Mononuclear cell (primary cell): ENCODE results near the gene LTO1. TPM values are rescaled to one million over a fixed set of nuclear protein-coding genes. Genes with fewer than 3 reads are reported as not detected.

Source experiments
- H3K27me3 ChIP-seq: 2 replicates; pipeline ENCODE4 v1.6.0; 2011; ENCODE audit warnings: low read length, control low read depth; ENCODE audit not compliant: insufficient read depth
- H3K4me1 ChIP-seq: 2 replicates; pipeline ENCODE4 v1.5.1; 2011; ENCODE audit warnings: mild to moderate bottlenecking, low read length, control low read depth; ENCODE audit not compliant: insufficient read depth
- H3K4me3 ChIP-seq: 2 replicates; pipeline ENCODE4 v1.5.1; 2011; ENCODE audit warnings: mild to moderate bottlenecking, low read length, moderate library complexity
- H3K9me3 ChIP-seq: 2 replicates; pipeline ENCODE4 v1.5.1; 2011; ENCODE audit warnings: low read depth, mild to moderate bottlenecking, control low read depth, low read length
- total RNA-seq: library from RNA; depleted of rRNA; stranded (reverse); fragments of >200 nt; gene quantifications from one replicate; pipeline ENCODE4 v1.2.3, GENCODE V29; 2012

Gene LTO1
- total RNA-seq, 1 donor: 18.6 TPM

DNA sequence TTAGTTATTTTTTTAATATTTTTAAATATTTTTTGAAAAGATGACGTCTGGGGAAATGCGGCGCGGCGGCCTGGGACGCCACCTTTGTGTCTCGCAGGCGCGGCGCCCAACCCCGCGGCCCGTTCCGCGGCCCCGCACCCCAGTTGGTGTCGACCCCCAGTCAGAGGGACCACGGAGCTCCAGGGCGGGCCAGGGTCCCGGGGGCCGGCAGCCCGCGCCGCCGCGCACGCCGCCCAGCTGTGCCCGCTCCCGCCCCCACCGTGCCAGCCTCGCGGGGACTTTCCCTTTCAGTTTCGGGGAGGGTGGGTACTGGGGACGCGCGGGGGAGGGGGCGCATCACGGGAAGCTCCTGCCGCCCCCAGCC lies 32.6 kb downstream of the LTO1 start:
- H3K27me3 ChIP-seq: peaks cover 35% of the 10 kb centered on the region
- no peaks in the 10 kb centered on the region for H3K9me3 ChIP-seq
- peaks cover 37% of the 10 kb centered on the region for H3K4me1 ChIP-seq
- H3K4me3 ChIP-seq: peak overlapping the region; percentile 53

DNA sequence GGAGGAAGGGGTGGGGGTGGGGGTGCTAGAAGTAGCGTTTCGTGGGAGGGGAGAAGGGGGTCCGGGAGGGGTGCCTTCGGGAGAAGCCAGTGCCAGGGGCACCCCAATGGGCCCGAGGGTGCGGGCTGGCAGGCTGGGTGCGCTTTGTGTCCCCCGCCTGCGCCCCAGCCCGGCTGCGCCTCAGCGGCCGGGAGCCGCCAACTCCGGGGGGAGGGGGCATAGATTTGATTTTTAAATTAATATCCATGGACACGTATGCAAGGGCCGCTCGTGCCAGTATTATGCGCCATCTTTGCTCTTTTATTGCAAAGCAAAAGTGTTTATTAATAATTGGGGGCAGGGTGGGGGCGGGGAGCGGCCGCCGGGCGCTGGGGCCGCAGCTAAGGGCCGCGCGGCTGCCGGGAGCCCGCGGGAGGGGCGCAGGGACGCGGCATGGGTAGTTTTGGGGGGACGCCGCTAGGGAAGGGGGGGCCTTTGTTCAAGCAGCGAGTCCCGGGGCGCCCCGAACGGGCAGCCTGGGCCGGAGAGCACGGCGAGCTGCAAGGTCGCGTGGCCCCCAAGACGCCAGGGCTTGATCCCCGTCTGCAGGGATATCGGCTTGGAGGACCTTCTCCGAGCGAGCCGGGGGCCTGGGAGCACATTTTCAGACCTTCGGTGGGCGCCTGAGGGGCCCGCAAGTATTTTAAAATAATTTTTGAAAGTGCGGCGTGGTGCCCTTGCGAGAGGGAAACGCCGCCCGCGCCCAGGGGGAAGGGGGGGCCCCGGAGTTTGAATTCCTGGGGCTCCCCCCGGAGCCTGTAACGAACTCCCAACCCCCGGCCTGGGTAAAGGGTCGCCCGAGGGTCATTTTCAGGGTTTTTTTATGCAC lies 33.2 kb downstream of the LTO1 start:
- H3K4me3 ChIP-seq: peak overlapping the region; percentile 53
- peaks cover 41% of the 10 kb centered on the region for H3K27me3 ChIP-seq
- no peaks in the 10 kb centered on the region for H3K9me3 ChIP-seq
- H3K4me1 ChIP-seq: peaks cover 43% of the 10 kb centered on the region

DNA sequence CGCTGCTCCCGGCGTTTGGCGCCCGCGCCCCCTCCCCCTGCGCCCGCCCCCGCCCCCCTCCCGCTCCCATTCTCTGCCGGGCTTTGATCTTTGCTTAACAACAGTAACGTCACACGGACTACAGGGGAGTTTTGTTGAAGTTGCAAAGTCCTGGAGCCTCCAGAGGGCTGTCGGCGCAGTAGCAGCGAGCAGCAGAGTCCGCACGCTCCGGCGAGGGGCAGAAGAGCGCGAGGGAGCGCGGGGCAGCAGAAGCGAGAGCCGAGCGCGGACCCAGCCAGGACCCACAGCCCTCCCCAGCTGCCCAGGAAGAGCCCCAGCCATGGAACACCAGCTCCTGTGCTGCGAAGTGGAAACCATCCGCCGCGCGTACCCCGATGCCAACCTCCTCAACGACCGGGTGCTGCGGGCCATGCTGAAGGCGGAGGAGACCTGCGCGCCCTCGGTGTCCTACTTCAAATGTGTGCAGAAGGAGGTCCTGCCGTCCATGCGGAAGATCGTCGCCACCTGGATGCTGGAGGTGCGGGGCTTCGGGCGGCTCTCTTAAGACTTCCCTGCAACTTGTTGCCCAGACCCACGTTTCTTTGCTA lies 34.1 kb downstream of the LTO1 start, which contains the start of gene CCND1:
TSS of gene CCND1 (plus strand) at position 162 of the 587 bp plus-strand sequence. CDS start at position 320, 158 bp downstream.
- peaks cover 50% of the 10 kb centered on the region for H3K27me3 ChIP-seq
- H3K9me3 ChIP-seq: no peaks in the 10 kb centered on the region
- peak within 1 kb of the TSS; percentile 53 for H3K4me3 ChIP-seq
- H3K4me1 ChIP-seq: peaks cover 48% of the 10 kb centered on the region

DNA sequence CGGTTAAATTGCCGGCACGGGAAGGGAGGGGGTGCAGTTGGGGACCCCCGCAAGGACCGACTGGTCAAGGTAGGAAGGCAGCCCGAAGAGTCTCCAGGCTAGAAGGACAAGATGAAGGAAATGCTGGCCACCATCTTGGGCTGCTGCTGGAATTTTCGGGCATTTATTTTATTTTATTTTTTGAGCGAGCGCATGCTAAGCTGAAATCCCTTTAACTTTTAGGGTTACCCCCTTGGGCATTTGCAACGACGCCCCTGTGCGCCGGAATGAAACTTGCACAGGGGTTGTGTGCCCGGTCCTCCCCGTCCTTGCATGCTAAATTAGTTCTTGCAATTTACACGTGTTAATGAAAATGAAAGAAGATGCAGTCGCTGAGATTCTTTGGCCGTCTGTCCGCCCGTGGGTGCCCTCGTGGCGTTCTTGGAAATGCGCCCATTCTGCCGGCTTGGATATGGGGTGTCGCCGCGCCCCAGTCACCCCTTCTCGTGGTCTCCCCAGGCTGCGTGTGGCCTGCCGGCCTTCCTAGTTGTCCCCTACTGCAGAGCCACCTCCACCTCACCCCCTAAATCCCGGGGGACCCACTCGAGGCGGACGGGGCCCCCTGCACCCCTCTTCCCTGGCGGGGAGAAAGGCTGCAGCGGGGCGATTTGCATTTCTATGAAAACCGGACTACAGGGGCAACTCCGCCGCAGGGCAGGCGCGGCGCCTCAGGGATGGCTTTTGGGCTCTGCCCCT lies 34.7 kb downstream of the LTO1 start:
- no peak overlapping the region for H3K4me3 ChIP-seq
- H3K4me1 ChIP-seq: peaks cover 48% of the 10 kb centered on the region
- H3K9me3 ChIP-seq: no peaks in the 10 kb centered on the region
- peaks cover 56% of the 10 kb centered on the region for H3K27me3 ChIP-seq

DNA sequence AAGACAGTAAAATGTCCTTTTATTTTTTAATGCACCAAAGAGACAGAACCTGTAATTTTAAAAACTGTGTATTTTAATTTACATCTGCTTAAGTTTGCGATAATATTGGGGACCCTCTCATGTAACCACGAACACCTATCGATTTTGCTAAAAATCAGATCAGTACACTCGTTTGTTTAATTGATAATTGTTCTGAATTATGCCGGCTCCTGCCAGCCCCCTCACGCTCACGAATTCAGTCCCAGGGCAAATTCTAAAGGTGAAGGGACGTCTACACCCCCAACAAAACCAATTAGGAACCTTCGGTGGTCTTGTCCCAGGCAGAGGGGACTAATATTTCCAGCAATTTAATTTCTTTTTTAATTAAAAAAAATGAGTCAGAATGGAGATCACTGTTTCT lies 35.3 kb downstream of the LTO1 start:
- H3K4me1 ChIP-seq: peaks cover 48% of the 10 kb centered on the region
- no peak overlapping the region for H3K4me3 ChIP-seq
- peaks cover 57% of the 10 kb centered on the region for H3K27me3 ChIP-seq
- no peaks in the 10 kb centered on the region for H3K9me3 ChIP-seq

DNA sequence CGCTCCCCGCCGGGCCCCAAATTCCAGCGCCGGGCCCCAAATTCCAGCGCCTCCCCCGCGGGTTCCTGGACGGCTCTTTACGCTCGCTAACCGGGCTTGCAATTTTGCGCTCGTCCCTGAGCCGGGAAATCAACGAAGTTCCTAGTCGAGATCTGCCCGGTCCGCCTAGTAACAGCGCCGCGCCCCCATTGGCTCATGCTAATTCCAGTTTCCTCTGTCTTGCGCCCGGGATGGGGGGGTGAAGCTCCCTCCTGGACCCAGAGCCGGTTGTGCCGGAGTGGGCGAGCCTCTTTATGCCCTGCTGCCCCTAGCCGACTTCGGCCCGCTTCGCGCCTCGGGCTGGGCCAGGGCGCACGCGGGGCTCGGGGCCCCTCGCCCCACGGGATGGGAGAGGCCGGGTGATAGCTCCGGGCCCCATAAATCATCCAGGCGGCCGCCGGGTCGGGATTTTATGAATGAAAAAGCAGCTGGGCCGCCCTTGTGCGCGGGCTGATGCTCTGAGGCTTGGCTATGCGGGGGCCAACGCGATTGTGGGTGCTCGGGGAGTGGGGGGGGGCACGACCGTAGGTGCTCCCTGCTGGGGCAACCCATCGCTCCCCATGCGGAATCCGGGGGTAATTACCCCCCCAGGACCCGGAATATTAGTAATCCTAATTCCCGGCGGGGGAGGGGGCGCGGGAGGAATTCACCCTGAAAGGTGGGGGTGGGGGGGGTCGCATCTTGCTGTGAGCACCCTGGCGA lies 36.0 kb downstream of the LTO1 start:
- H3K4me3 ChIP-seq: no peak overlapping the region
- no peaks in the 10 kb centered on the region for H3K9me3 ChIP-seq
- H3K27me3 ChIP-seq: peaks cover 57% of the 10 kb centered on the region
- H3K4me1 ChIP-seq: peaks cover 48% of the 10 kb centered on the region

DNA sequence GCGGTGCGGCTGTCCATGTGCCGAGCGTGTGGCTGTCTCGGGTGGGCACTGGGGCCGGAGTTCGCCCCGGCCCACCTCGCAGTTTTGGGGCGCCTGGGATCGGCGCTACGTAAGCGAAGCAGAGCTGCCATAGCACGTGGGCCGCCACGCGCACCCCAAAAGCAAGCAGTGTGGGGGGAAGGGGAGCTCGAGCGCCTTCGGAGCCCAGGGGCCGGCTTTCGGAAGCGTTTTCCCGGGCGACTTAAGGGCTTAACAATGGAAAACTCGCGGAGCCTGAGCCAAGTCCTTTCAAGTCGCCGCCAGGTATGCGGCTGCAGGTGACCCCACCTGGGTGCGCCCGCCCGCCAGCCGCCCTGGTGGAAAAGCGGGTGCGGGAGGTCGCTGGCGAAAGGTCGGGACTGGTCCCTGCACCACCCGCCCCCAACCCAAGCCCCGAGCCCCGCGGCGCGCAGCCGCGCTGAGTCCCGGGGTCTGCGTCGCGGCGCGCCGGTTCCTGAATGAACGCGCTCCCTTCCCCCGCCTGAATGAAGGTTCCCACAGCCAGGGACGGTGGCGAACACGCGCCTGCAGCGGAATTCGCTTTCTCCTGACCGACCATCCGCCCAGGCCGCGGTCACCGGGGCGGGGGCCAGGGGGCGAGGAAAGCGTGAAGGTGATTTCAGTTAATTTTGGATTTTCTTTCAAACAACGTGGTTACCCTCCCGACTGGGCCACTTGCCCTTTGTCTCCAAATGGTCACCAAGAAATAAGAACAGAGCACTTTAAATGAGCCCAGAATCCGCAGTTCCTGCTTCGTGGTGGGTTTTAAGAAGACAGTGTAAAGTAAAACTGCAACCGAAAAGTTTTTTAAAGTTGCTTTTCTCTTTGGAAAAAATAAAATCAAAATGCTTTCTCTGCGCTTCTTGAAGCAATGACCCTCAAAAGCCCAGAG lies 36.9 kb downstream of the LTO1 start:
- Histone ChIP-seq H3K4me3 (no peak overlapping the region), H3K9me3 (no peaks in the 10 kb centered on the region), H3K4me1 (peaks cover 44% of the 10 kb centered on the region), H3K27me3 (peaks cover 58% of the 10 kb centered on the region)

DNA sequence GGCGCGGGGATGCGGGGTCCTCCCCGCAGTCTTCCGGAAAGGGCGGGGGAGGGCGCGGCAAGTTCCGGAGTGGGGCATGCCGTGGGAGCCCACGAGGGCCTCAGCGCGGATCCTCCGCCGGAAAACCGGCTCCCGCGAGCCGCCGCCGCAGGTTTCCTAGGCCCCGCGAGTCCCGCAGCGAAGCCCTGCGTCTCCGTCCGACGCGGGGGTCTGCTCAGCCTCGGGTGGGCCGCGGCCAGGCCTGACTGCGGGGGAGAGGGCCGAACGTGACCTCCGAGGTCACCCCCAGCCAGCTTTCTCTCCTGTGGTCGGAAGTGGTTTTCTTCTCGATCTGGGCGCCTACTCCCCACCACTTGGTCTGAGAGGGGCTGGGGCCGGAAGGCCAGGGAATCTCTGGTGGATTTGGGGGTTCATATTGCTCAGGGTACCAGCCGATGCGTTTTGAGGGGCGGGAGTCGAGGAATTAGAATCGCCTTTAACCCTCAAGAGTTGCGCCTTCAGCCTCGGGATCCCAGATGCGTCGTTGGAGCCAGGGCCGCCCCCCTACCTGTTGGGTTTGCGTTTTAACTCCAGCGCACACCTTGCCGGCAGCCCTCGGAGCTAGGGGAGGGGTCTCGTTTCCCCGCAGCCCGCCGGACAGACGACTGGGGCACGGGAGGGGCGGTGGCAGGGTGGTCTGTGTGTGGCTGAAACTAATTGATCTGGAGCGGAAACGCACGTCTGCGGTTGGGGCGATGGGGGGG lies 37.8 kb downstream of the LTO1 start:
- H3K27me3 ChIP-seq: peaks cover 59% of the 10 kb centered on the region
- no peak overlapping the region for H3K4me3 ChIP-seq
- no peaks in the 10 kb centered on the region for H3K9me3 ChIP-seq
- peaks cover 44% of the 10 kb centered on the region for H3K4me1 ChIP-seq

DNA sequence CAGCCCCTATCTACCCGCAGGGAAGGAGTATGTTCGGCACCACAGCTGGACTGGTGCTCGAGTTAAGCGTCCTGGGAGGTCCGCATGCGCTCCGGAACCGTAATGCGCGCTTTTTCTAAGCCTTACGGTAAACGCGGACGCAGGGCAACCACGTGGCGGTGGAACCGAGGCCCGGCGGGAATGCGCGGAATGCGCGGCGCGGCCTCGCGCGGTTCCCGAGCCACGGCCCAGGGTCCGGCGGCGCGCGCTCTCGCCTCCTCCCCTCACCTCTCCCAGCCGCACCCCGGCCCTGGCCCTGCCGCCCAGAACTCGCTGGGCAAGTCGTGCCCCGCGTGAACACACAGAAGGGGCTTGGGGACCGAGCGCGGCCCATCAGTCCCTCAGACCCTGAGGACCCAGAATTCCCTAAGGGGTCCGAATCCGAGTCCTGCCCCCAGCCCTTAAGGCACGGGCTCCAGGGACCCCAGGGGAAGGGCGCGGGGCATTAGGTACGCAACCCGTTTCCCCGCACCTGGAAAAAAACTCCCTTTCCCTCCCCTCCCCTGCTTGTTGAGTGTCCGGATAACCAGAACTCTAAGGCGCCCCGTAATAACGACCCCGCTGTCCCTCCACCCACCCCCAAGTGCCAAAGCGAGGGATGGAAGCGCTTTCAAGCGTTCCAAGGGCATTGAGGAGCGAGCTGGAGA lies 38.5 kb downstream of the LTO1 start:
- H3K4me3 ChIP-seq: no peak overlapping the region
- peaks cover 44% of the 10 kb centered on the region for H3K4me1 ChIP-seq
- H3K27me3 ChIP-seq: peaks cover 59% of the 10 kb centered on the region
- H3K9me3 ChIP-seq: no peaks in the 10 kb centered on the region

DNA sequence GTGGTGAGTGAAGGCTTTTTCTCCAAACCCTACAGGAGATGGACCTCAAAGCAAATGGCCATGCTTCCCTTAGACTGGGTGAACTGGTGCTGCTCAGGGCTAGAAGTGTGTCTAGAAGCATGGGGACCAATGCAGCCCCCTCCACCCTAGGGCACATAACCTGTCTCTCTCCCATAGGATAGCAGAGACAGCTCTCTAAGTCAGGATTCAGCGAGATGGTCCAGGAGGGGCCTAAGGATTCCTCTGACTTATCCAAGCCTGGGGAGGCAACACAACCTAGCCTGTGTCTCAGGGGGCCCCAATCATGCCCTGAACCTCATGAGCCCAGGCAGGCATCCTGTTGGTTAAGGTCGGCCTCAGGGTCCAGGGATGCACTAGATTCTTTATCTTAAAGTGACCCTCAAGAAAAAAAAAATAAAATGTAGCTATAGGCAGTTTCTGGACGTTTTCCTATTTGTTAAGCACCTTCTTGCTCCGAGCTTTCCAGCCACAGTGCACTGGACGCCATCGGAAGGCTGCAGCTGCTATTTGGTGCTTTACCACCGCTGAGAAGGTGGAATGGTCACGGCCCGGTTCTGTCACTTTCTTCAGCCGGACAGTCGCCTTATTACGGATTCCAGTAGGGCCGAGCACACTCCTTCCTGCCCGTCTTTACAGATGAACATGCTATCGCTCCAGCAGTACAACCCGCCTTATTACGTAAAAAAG lies 39.2 kb downstream of the LTO1 start:
- Histone ChIP-seq H3K4me3 (no peak overlapping the region), H3K4me1 (peaks cover 39% of the 10 kb centered on the region), H3K9me3 (no peaks in the 10 kb centered on the region), H3K27me3 (peaks cover 54% of the 10 kb centered on the region)

DNA sequence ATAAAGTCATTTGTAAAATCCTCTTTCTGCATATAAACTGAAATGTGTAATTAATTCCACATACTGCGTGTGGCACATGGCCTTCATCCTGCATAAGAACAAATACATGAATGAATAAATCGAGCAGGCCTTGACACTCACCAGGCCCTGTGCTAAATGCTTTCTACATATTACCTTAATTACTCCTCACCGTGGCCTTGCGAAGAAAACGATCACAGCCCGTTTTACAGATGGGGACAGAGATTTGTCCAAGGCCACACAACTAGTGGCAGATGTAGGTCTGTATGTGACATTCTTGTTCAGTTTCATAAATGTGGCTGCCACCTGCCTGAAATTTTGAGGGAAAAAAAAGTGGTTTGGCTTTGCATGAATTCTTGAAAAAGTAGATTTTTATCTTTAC lies 40.0 kb downstream of the LTO1 start:
- peaks cover 33% of the 10 kb centered on the region for H3K4me1 ChIP-seq
- peaks cover 48% of the 10 kb centered on the region for H3K27me3 ChIP-seq
- no peaks in the 10 kb centered on the region for H3K9me3 ChIP-seq
- H3K4me3 ChIP-seq: no peak overlapping the region

DNA sequence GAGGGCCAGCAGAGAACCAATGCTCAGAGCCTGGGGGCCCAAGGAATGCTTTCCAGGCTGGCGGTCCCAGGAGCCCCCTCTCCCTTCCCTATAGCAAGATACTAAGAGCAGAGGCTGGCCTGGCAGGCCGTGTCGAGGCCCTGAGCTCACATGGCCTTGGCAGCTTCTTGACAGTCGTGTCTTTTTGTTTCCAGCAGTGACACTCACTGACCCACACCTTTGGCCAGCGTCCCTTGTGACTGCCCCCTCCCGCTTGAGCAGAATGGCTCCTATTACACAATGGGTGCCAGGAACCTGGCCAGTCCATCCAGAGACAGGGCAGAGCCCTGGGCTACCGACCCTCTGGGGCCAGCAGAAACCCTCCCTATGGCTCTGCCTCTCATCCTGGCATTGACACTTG lies 40.6 kb downstream of the LTO1 start:
- Histone ChIP-seq H3K4me3 (no peak overlapping the region), H3K27me3 (peaks cover 42% of the 10 kb centered on the region), H3K4me1 (peaks cover 29% of the 10 kb centered on the region), H3K9me3 (no peaks in the 10 kb centered on the region)
